Astrocyte (in vitro differentiated cells and primary cell): ENCODE measurements around the gene FSTL3.

ENCODE experiments used
- CTCF ChIP-seq: IDR thresholded peaks from 2 replicates; pipeline ENCODE4 v1.5.1; 2011; ENCODE audit warnings: low read depth, mild to moderate bottlenecking, inconsistent platforms, low read length, moderate library complexity; ENCODE audit not compliant: insufficient read depth
- EZH2 ChIP-seq: IDR thresholded peaks from 2 replicates; pipeline ENCODE4 v1.6.1; 2012; ENCODE audit warnings: mild to moderate bottlenecking, low read length, inconsistent platforms; ENCODE audit not compliant: insufficient read depth

GRCh38 chr19:651114-651818 is 24.9 kb upstream of the FSTL3 start:
- TF ChIP-seq CTCF (no peak), EZH2 (no peak)
